ENCODE results near the gene PTAFR. TPM values are rescaled to one million over a fixed set of nuclear protein-coding genes. Genes with fewer than 3 reads are reported as not detected.
A peak's percentile ranks its signal among the peaks of the same experiment; 100 is the strongest.

PTAFR gene
- total RNA-seq, 1 donor from 2014 or later = 2.2 TPM

- intact Hi-C loops (cut with DNase I) = no loop called here
- no peak for DNase-seq (ENCODE audit: low spot score)
Observed at GRCh38 chr1:28180306-28181305, 4.1 kb upstream of the PTAFR start.

GRCh38 chr1:28178690-28179485, 2.4 kb upstream of the PTAFR start:
- DNase-seq (ENCODE audit: low spot score) = no peak

GRCh38 chr1:28175955-28176485, 470 bp downstream of the PTAFR start:
- intact Hi-C loops (cut with DNase I) = no loop called here
- DNase-seq (ENCODE audit: low spot score) = no peak

More at GRCh38 chr1:28178690-28179485, 2.4 kb upstream of the PTAFR start:
- intact Hi-C loops (cut with DNase I) = no loop called here

- intact Hi-C loops (cut with DNase I) = no loop called here
- DNase-seq (ENCODE audit: low spot score) = no peak
Observed at GRCh38 chr1:28173980-28174297, 2.6 kb downstream of the PTAFR start.

GRCh38 chr1:28173151-28173979, 3.1 kb downstream of the PTAFR start:
- intact Hi-C loops (cut with DNase I) = no loop called here
- no peak for DNase-seq (ENCODE audit: low spot score)

GRCh38 chr1:28172713-28173150, 3.8 kb downstream of the PTAFR start:
- intact Hi-C loops (cut with DNase I) = no loop called here
- DNase-seq (ENCODE audit: low spot score) = no peak

- intact Hi-C loops (cut with DNase I) = no loop called here
Observed at GRCh38 chr1:28171246-28171645, 5.2 kb downstream of the PTAFR start.

GRCh38 chr1:28170001-28170596, 6.4 kb downstream of the PTAFR start:
- DNase-seq (ENCODE audit: low spot score) = no peak
- intact Hi-C loops (cut with DNase I) = no loop called here

More at GRCh38 chr1:28171246-28171645, 5.2 kb downstream of the PTAFR start:
- DNase-seq (ENCODE audit: low spot score) = no peak

- DNase-seq (ENCODE audit: low spot score) = no peak
- intact Hi-C loops (cut with DNase I) = no loop called here
Observed at GRCh38 chr1:28163496-28164161, 12.9 kb downstream of the PTAFR start.

- intact Hi-C loops (cut with DNase I) = no loop called here
- no peak for DNase-seq (ENCODE audit: low spot score)
Observed at GRCh38 chr1:28162151-28162550, 14.3 kb downstream of the PTAFR start.

GRCh38 chr1:28161751-28162150, 14.7 kb downstream of the PTAFR start:
- intact Hi-C loops (cut with DNase I) = no loop called here
- no peak for DNase-seq (ENCODE audit: low spot score)

GRCh38 chr1:28160782-28161266, 15.7 kb downstream of the PTAFR start:
- no peak for DNase-seq (ENCODE audit: low spot score)
- intact Hi-C loops (cut with DNase I) = no loop called here

- intact Hi-C loops (cut with DNase I) = no loop called here
- no peak for DNase-seq (ENCODE audit: low spot score)
Observed at GRCh38 chr1:28159680-28160079, 16.8 kb downstream of the PTAFR start.

- no peak for DNase-seq (ENCODE audit: low spot score)
- intact Hi-C loops (cut with DNase I) = no loop called here
Observed at GRCh38 chr1:28159243-28159642, 17.2 kb downstream of the PTAFR start.

- DNase-seq (ENCODE audit: low spot score) = no peak
- intact Hi-C loops (cut with DNase I) = no loop called here
Observed at GRCh38 chr1:28157894-28158293, 18.6 kb downstream of the PTAFR start.

- intact Hi-C loops (cut with DNase I) = no loop called here
- peak; percentile 78 for DNase-seq (ENCODE audit: low spot score)
Observed at GRCh38 chr1:28156821-28157220, 19.7 kb downstream of the PTAFR start.

- DNase-seq (ENCODE audit: low spot score) = no peak
- intact Hi-C loops (cut with DNase I) = no loop called here
Observed at GRCh38 chr1:28155628-28156027, 20.9 kb downstream of the PTAFR start.

- intact Hi-C loops (cut with DNase I) = no loop called here
- no peak for DNase-seq (ENCODE audit: low spot score)
Observed at GRCh38 chr1:28154078-28154594, 22.4 kb downstream of the PTAFR start.
